Effector memory CD4-positive, alpha-beta T cell (primary cell): ENCODE measurements around the gene SLC7A11.
"Not testable (repeated sequence)": the region's sequence is repeated elsewhere in the genome, so short reads cannot be mapped to it uniquely, and the experiment has no call there.

Experiments
- DNase-seq, 3 donors: peaks; one replicate each; pipeline ENCODE4 v3.0.0-alpha.2; 2020
- H3K27ac ChIP-seq: 2 replicates; pipeline ENCODE4 v1.7.0; 2013; ENCODE audit warnings: mild to moderate bottlenecking, low read length, moderate library complexity; ENCODE audit not compliant: insufficient read depth, poor library complexity, severe bottlenecking
- H3K27me3 ChIP-seq: replicated peaks from 2 replicates; pipeline ENCODE4 v1.7.0; 2013; ENCODE audit warnings: mild to moderate bottlenecking, low read length; ENCODE audit not compliant: insufficient read depth, control insufficient read depth, poor library complexity, severe bottlenecking
- H3K36me3 ChIP-seq: 2 replicates; pipeline ENCODE4 v1.7.0; 2013; ENCODE audit warnings: mild to moderate bottlenecking, low read length, moderate library complexity; ENCODE audit not compliant: control insufficient read depth, insufficient read depth
- H3K4me1 ChIP-seq: 2 replicates; pipeline ENCODE4 v1.7.0; 2013; ENCODE audit warnings: low read length, mild to moderate bottlenecking; ENCODE audit not compliant: control insufficient read depth, insufficient read depth, poor library complexity, severe bottlenecking
- H3K4me3 ChIP-seq: 2 replicates; pipeline ENCODE4 v1.7.0; 2013; ENCODE audit warnings: low read length, low read depth, mild to moderate bottlenecking; ENCODE audit not compliant: insufficient read depth, poor library complexity, severe bottlenecking
- H3K9me3 ChIP-seq: 2 replicates; pipeline ENCODE4 v1.7.0; 2013; ENCODE audit warnings: mild to moderate bottlenecking, low read length, moderate library complexity; ENCODE audit not compliant: control insufficient read depth

Gene SLC7A11

DNA sequence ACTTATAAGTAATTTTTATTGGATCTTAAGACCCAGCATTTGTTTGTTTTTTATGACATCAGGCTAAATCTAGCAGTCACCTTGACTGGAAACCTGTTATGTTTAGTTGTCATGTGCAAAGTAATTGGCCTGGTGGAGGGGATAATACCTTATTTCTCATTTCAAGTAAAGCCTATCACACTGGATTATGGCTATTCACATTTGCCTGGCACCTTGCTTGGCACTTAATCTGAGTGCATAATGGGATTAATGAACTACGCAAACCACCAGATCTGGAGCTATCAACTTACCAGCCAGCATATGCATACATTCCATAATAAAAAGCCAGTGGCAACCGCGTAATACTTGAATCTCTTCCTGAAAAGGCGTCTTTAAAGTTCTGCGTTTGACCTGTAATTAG lies 23.2 kb downstream of the SLC7A11 start:
- H3K36me3 ChIP-seq: no peaks in the 10 kb centered on the region
- no peaks in the 10 kb centered on the region for H3K27me3 ChIP-seq
- H3K27ac ChIP-seq: no peak overlapping the region
- DNase-seq: no peak
- no peaks in the 10 kb centered on the region for H3K9me3 ChIP-seq
- no peaks in the 10 kb centered on the region for H3K4me1 ChIP-seq
- H3K4me3 ChIP-seq: no peak overlapping the region

- no peak overlapping the region for H3K4me3 ChIP-seq
- DNase-seq: no peak
- no peaks in the 10 kb centered on the region for H3K9me3 ChIP-seq
- no peaks in the 10 kb centered on the region for H3K27me3 ChIP-seq
- no peaks in the 10 kb centered on the region for H3K4me1 ChIP-seq
- no peaks in the 10 kb centered on the region for H3K36me3 ChIP-seq
- H3K27ac ChIP-seq: no peak overlapping the region
Observed at GRCh38 chr4:138217567-138217966, 24.6 kb downstream of the SLC7A11 start.

GRCh38 chr4:138216272-138216867 lies 25.8 kb downstream of the SLC7A11 start:
- Histone ChIP-seq H3K4me3 (no peak overlapping the region), H3K4me1 (no peaks in the 10 kb centered on the region), H3K27me3 (no peaks in the 10 kb centered on the region), H3K27ac (no peak overlapping the region), H3K9me3 (no peaks in the 10 kb centered on the region), H3K36me3 (no peaks in the 10 kb centered on the region)
- no peak for DNase-seq

GRCh38 chr4:138210576-138210975 lies 31.6 kb downstream of the SLC7A11 start:
- not testable (repeated sequence) for H3K27me3 ChIP-seq, H3K9me3 ChIP-seq, H3K4me3 ChIP-seq, H3K36me3 ChIP-seq, DNase-seq, H3K27ac ChIP-seq, H3K4me1 ChIP-seq

DNA sequence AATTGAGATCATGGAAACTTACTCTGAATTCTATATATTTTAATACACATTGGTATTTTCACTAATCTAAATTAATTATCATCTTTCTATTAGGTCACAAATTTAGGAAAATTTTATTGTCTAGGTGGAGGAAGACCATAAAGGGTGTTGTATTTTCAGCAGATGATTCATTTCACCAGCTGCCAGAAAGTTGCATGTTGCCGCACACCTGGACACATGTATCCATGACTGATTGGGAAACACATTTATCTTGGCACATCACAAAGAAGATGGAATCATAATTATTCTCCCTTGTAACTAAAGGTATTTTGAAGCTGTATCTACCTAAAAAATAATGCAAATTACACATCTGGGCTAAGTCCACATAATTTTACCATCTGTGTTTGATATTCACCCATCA lies 33.1 kb downstream of the SLC7A11 start:
- Histone ChIP-seq H3K36me3 (no peaks in the 10 kb centered on the region), H3K4me1 (no peaks in the 10 kb centered on the region), H3K9me3 (no peaks in the 10 kb centered on the region), H3K27me3 (no peaks in the 10 kb centered on the region), H3K4me3 (no peak overlapping the region), H3K27ac (no peak overlapping the region)
- DNase-seq: no peak

- Histone ChIP-seq H3K27me3 (no peaks in the 10 kb centered on the region), H3K4me3 (no peak overlapping the region), H3K4me1 (no peaks in the 10 kb centered on the region), H3K27ac (no peak overlapping the region), H3K9me3 (no peaks in the 10 kb centered on the region), H3K36me3 (no peaks in the 10 kb centered on the region)
- DNase-seq: no peak
Observed at GRCh38 chr4:138205531-138206233, 36.5 kb downstream of the SLC7A11 start.

GRCh38 chr4:138204507-138204906 lies 37.6 kb downstream of the SLC7A11 start:
- no peak overlapping the region for H3K27ac ChIP-seq
- no peak overlapping the region for H3K4me3 ChIP-seq
- no peaks in the 10 kb centered on the region for H3K9me3 ChIP-seq
- DNase-seq: no peak
- no peaks in the 10 kb centered on the region for H3K36me3 ChIP-seq
- no peaks in the 10 kb centered on the region for H3K4me1 ChIP-seq
- no peaks in the 10 kb centered on the region for H3K27me3 ChIP-seq

- no peaks in the 10 kb centered on the region for H3K9me3 ChIP-seq
- no peak overlapping the region for H3K27ac ChIP-seq
- no peaks in the 10 kb centered on the region for H3K4me1 ChIP-seq
- no peak for DNase-seq
- H3K27me3 ChIP-seq: no peaks in the 10 kb centered on the region
- H3K36me3 ChIP-seq: no peaks in the 10 kb centered on the region
- no peak overlapping the region for H3K4me3 ChIP-seq
Observed at GRCh38 chr4:138202686-138203085, 39.5 kb downstream of the SLC7A11 start.

- H3K4me3 ChIP-seq: no peak overlapping the region
- H3K4me1 ChIP-seq: no peaks in the 10 kb centered on the region
- no peaks in the 10 kb centered on the region for H3K27me3 ChIP-seq
- H3K36me3 ChIP-seq: no peaks in the 10 kb centered on the region
- H3K27ac ChIP-seq: no peak overlapping the region
- no peaks in the 10 kb centered on the region for H3K9me3 ChIP-seq
- DNase-seq: no peak
Observed at GRCh38 chr4:138200236-138200590, 41.9 kb downstream of the SLC7A11 start.

- no peaks in the 10 kb centered on the region for H3K27me3 ChIP-seq
- no peak overlapping the region for H3K4me3 ChIP-seq
- no peaks in the 10 kb centered on the region for H3K9me3 ChIP-seq
- H3K27ac ChIP-seq: no peak overlapping the region
- no peak for DNase-seq
- H3K4me1 ChIP-seq: no peaks in the 10 kb centered on the region
- no peaks in the 10 kb centered on the region for H3K36me3 ChIP-seq
Observed at GRCh38 chr4:138199568-138200235, 42.4 kb downstream of the SLC7A11 start.
